Measurements from ENCODE around the gene RAB11FIP4.

- no peak for TF ChIP-seq CTCF (IDR thresholded peaks at IDR 0.05)
- TF ChIP-seq POLR2A (IDR thresholded peaks at IDR 0.05) = no peak
Observed at GRCh38 chr17:31401456-31402254, 10.2 kb downstream of the RAB11FIP4 start.
